Measurements from ENCODE around the gene HS3ST3B1.

The HS3ST3B1 gene

DNA sequence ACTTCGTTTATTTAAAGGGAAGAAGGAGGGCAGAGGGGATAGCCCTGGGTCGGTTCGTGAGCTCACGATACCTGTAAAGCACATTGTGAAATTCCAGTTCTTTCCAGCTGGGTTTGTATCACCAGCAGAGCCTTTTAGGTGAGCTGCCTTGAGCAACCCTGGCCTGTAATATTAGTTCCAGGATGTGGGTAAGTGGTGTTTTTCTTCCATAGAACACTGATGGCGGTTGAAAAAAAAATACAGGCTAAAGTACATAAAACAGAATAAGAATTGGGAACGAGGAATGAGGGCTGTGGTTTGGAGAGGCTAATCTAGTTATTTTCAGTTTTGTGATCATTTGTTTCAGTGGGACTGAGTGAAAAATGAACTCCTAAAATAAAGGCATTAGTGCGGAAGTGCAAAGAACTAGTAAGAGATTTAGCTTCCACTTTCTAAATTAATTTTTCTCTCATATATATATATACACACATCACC is 20.6 kb downstream of the HS3ST3B1 start:
- DNase-seq (ENCODE audit: low read depth in 2 of 2) = no peak

DNA sequence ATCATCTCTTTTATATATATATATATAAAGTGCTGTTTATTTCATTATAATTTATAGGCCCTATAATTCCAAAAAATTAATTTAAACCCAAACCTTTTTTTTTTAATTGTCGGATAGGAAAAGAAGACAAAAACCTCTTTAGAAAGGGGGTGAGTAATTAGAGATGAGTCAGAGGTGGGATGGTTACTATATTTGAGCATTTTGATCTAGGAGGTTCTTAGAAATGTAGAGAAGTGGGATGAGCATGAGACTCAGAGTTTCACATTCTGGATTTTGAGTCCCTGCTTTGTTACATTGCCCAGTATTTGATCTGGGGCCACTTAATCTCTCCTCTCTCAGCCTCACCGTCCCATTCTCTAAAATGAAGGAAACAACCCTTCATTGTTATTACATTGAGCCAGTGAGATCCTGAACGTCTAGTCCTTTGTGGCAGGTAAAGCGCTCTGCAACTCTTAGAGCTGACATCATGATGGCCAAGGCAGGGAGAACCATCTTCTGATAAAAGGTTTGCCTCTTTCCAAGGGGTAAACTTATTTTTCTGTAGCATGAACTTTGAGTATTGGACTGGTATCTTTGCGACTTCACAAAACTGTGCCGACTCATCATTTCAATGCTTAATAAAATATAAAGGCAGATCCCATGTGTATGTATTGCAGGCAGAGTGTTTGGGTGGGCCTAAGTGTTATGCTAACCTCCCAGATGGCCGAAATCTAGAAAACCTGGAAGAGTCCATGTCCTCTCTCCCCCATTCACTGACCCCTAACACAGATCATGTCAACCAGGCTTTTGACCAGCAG is 21.3 kb downstream of the HS3ST3B1 start:
- DNase-seq (ENCODE audit: low read depth in 2 of 2) = no peak

DNA sequence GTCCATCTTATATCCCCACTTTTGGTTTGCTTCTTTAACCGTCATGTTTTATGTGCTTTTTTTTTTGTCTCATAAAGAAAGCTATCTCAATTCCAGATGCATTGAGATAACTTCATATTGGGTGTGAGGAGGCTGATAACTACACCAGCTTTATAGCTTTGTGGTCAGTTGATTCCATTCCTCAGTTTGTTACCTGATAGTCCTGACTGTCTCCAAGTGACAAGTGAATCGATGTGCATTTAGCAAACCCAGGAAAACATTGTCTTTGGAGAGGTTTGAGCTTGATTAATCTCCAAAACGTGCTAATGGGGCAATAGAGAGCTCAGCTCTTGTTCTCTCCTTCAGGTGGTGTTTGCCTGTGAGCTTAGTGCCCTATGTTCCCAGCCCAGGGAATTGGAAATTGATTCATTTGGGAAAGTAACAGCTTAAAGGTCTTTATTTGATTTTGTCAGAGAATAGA is 22.7 kb downstream of the HS3ST3B1 start:
- DNase-seq (ENCODE audit: low read depth in 2 of 2) = no peak

DNA sequence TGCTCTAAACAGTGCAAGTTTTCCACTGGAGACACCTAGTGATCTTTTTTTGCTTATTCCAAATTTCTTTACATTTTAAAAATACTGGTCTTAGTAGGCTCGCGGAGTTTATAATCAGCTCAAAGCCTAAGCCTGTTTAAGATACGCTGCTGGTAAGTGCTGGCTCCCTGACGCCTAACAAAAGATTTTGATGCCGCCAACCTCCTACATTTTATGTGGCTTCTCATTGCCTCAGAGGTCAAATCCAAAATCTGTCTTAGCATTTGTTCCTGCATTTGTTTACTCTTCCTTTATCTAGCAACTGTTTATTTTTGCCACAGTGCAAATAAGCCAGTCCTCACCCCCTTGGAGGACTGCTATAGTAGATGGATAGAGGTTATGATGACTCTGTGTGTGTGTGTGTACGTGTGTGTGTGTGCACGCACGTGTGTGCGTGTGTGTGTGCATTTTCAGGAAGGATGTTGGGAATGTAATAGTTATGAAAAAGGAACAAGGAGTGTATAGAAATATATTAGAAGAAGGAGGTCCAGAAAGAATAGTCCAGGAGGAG is 24.8 kb downstream of the HS3ST3B1 start:
- no peak for DNase-seq (ENCODE audit: low read depth in 2 of 2)

DNA sequence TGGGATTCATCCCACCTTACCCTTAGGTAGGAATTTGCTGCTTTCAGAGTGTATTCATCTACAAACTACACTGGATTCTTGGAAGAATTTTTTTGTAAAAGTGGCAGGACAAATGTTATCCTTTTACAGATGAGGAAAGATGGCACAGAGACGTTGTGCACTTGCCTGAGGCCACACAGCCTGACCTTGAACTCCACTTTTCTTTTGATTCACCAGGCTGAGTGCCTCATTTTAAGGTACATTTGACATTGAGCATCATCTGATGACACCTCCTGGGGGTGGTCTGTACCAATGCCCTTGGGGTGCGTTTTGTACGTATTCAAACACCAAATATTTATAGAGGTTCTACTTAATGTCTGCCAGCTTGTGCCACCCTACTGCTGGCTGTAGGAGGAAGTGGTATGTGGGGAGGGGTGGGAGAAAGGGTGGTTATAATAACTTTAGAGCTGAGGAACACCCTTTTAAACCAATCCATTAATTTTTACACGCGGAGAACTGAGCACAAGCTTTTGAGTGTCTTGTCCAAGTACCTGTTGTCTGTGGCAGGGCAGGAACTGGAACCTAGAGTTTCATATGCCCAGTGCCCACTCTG is 29.1 kb downstream of the HS3ST3B1 start:
- no peak for DNase-seq (ENCODE audit: low read depth in 2 of 2)

DNA sequence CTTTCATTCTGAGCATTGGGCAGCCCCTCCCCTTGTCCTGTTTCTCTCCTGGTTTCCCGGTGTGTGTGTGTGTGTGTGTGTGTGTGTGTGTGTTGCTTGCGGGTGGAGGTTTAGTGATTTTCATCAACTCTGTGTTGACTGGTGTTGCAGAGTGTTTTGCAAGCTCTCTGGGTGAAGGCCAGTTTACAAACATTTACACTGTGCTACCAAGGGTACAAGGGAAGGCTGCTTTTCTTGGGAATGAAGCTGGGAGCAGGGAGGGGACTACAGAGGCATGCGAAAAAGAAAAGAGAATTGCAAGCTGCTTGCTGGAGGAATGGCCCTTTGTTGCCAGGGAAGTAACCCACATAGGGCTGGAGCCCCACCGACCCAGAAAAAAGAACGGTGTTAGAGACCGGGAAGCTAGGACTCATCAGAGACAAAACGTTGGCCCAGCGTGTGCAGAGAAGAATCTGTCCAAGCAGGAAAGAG is 29.6 kb downstream of the HS3ST3B1 start:
- DNase-seq (ENCODE audit: low read depth in 2 of 2) = no peak

DNA sequence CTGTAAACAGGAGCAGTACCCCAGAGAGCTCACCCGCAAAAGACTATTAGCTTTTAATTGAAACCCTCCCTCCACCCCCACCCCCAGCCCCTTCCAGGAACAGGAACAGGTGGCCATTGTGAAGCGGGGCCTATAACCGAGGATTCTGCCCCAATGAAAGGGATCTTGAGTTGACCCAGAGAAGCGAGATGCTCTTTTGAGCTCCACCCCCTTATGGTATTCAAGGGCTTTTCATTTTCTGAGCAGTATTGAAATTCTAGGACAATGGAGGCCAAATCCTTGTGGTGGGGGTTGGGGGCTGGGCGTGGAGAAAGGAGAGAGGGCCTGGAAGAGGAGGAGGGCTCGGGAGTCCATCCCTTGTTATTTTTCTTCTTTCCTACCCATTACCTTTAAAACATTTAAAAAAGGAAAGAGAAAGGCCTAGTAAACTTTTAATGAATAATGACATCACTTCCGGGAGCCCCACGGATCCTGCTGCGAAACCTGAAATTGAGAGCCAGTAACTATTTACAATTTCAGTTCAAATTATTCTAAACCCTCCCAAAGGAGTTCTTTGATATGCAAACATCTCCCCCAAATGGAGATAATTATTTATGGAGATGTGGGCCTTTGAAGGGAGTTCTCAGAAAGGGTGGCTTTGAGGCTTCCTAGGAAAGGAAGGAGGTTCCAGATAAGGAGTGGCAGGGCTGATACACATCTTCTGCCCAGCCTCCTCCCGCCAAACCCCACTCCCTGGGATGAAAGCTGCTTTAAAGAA is 30.5 kb downstream of the HS3ST3B1 start:
- DNase-seq (ENCODE audit: low read depth in 2 of 2) = no peak

DNA sequence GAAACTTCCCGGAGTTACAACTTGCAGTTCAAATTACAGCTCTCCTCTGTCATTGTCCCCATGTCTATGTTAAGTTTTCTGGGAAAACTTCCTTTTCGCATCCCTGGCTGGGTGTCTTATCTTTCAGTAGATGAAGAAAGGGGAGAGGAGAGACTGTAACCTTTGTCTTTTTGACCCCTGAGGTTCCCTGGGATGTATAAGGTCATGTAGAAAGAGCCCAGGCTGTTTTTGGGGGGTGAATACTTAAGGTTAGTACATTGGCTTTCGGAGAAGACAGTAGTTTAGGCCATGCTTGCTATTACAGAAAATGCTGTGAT is 31.1 kb downstream of the HS3ST3B1 start:
- DNase-seq (ENCODE audit: low read depth in 2 of 2) = no peak

DNA sequence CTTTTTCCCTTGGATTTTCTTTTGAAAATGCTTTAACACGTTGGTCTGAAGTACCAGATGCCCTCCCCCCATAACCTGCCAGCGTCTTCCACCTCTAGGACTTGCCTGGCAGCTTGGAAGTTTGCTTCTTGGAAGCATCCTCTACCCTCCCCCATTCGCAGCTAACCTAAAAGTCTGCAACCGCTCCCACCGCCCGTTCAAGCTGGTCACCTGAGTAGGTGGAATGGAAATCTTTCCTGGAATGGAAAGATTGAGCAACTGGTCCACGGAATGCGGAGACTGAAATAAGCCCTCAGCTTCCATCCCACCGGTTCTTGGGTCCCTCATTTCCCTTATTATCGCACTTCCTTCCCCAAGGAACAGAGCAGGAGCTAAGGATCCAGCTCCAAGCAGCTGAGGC is 31.4 kb downstream of the HS3ST3B1 start:
- no peak for DNase-seq (ENCODE audit: low read depth in 2 of 2)

DNA sequence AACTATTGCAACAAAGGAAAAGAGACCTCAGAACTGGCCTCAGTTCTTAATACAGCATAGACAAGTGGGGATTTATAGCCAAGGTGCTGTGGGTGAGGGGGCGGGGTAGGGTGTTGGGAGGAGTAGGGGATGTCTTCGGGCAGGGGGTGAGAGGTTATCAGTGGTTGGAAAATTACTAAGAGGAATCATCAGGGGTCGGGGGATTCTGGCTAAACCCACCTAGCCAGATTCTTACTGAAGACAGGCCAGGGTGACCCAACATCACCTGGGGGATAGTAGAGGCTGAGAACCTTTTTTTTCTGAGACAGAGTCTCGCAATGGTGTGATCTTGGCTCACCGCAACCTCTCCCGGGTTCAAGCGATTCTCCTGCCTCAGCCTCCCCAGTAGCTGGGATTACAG is 32.6 kb downstream of the HS3ST3B1 start:
- no peak for DNase-seq (ENCODE audit: low read depth in 2 of 2)

DNA sequence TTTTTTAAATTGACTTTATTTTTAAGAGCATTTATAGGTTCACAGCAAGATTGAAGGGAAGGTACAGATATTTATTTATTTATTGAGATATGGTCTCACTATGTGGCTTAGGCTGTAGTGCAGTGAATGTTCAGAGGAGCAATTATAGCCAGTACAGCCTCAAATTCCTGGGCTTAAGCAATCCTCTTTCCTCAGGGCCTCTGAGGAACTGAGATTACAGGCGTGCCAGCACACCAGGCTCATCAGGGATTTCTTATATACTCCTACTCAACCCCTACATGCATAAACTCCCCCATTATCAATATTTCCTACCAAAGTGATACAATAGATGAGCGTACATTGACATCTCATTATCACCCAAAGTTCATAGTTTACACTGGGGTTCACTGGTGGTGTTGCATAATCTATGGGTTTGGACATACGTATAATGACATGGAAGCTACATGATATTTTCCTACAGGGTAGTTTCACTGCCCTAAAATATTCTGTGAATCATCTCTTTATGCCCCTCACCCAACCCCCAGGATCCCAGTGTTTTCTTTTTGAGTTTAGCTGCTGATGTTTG is 33.5 kb downstream of the HS3ST3B1 start:
- DNase-seq (ENCODE audit: low read depth in 2 of 2) = no peak

DNA sequence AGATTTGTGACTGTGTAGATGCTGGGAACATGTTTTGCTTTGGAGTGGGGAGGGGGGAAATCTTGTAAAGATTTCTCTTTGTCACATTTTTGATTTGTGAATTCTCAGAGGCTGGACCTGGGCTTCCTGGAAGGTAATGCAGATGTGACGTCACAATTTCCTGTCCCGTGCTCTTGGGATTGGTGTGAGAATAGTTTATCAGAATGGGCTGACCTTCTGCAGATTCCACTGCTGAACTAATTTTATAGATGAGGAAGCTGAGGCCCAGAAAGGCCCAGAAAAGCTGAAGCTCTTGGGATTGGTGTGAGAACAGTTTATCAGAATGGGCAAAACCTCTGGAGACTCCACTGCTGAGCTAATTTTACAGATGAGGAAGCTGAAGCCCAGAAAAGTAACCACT is 34.0 kb downstream of the HS3ST3B1 start:
- no peak for DNase-seq (ENCODE audit: low read depth in 2 of 2)

DNA sequence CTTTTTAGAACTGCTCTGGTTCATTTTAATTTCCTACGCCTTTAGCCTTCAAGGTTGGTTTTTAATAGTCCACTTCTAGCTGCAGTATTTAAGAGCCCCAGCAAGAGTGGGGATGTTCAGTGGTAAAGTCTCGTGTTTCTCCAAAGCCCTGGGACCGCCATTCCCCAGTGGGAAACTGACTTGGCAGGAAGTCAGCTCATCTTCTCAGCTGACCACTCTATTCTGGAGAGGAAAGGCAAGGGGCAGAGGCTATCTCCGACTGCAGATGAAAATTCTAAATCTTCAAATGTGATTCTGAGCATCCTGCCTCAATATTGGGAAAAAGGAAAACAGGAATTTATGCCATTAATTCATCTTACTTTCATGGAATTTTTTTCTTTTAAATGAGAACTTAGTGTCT is 35.5 kb downstream of the HS3ST3B1 start:
- DNase-seq (ENCODE audit: low read depth in 2 of 2) = no peak

DNA sequence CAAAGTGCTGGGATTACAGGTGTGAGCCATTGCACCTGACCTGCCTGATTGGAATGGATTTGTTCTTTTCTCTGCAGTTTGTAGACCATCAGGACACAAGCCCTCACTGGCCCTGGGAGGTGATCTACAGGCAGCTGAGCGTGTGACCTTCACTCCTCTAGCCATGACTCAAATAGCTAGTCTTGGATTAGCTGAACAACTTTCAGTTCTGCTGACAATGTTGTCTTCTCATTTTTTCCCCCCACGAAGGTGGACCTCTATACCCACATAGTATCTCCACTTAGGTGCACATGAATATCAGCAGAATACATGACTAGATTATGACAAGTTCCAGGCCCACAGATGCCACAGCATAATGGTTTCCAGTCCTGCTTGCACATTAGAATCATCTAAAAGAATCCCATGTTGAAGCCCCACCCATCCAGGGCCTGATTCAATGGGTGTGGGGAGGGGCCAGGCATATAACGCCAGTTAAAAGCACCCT is 36.8 kb downstream of the HS3ST3B1 start:
- DNase-seq (ENCODE audit: low read depth in 2 of 2) = peak; percentile 35 to 41

DNA sequence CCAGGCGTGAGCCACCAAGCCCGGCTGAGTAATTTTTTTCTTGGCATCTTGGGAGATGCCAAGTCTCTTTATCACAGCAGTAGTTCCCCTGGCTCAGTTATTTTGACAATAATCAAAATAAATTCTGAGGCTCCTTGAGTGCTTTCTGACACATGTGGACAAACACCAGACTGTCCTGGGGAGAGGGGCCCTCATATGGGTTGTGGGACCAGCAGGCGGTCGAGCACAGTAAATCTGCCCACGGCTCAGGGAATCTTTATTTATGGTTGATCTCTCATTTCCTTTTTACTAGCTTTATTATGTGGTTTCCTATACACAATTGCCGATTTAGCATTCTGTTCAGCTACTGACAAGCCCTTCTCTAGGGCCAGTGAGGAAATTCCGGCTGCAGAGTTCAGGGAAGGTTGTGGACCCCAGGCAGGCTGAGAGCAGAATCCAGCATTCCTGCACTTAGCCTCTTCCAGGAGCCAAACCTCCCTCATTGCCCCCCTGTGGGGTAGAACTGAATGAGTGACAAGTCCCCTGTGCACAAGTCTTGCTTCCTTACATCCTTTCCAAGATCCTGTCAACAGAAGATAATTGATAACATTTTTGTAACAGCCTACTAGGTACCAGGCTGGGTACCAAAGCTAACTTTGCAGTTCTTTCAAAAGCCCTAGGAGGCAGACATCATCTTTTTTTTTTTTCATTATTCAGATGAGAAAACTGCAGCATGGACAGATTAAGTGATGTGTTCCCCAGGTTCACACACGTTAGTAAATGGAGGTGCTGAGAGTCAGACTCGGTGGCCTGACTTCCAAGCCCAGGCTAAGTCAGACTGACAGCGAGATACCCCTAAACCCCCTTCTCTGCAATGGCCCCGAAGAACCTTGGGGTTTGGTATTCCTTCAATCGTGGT is 40.2 kb downstream of the HS3ST3B1 start:
- no peak for DNase-seq (ENCODE audit: low read depth in 2 of 2)

DNA sequence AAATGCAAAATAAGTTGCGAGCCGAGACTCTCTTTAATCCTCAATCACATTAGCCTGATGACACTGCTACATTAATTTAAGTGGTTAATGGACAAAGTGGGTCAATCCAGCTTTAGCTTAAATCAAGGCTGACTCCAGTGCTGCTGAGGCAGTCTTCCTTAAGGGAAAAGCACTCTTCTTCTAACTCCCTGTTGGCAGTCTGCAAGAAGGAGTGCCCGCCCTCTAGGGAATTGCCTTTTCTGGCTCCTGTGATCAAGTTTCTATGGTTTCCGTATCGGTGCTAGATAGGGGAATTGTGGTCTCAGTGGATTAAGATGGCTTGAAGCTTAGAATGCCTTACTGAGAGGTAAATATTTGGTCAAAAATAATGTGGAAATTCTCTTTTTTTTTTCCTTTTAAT is 41.0 kb downstream of the HS3ST3B1 start:
- DNase-seq (ENCODE audit: low read depth in 2 of 2) = no peak

DNA sequence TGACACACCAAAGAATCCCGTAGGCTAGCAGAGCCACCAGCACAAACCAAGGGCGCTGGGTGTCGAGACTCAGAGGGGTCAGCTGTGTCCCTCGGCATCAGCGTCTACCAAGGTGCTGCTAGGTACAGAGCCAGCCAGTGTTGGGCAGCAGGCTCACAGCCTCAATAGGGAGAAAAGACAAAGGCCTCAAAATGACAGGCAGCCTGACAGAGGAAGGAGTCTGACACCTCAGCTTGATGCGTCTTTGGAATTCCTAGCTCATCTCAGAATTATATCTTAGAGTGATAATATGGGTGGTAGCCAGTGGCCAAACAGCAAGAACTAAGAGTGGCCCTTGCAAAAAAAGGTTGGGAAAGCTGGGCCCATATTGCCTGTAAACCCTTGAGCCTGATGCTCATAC is 45.9 kb downstream of the HS3ST3B1 start:
- DNase-seq (ENCODE audit: low read depth in 2 of 2) = no peak

DNA sequence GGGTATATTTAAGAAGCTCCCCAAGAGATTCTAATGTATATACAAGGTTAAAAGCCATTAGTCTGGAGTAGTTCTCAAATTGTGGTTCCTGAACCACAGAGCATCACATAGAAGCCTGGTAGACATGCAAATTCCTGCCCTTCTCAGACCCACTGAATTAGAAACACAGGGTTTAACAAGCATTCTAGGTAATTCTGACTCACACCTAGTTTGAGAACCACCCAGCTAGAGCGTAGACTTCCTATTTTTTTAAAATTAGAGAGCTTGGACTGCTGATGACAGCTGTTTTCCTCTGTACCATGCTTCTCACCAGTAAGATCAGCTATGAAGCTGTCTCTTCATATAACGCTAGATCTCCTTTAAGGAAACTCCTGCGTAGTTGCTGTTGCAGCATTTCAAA is 50.6 kb downstream of the HS3ST3B1 start:
- DNase-seq (ENCODE audit: low read depth in 2 of 2) = no peak

DNA sequence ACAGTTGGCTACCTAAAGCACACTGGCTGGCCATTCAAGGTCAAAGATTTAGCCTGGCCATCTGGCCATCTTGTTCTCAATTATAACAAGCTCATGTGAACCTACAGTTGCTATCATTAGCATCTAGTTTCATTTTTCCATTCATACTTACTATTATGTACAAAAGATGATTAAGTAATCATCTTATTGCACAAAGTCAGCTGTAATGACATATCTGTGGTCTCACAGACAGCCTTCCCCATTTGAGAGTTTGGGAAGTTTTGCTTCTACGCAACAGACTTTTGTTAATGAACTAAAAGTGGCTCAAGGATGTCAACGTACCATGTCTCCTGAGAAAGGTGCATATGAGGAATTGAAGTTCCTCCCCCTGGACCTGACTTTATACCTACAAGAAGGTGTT is 51.3 kb downstream of the HS3ST3B1 start:
- DNase-seq (ENCODE audit: low read depth in 2 of 2) = no peak

DNA sequence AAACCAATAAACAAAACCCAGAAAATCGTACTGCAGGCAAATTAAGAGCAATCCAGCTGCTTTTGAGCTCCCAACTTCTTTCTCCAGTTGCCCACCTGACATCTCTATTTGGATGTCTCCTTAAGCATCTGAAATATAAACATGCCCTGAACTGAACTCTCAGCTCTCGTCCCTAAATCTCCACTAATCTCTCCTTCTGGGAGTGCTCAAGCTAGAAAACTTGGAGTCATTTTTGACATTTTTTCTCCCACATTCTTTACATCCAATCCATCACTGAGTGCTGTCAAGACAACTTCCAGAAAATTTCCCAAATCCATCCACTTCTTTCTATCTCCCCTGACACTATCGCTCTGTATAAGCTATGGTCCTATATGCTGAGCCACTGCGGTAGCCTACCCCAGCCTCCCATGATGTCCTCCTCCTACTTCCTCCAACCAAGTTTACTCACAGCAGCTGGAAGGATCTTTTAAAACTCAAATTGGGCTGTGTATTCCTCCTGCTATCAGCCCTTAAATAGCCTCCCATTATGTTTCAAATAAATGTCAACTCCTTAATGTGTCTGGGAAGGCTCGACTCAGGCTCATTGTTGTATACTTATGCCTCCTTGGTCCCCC is 53.1 kb downstream of the HS3ST3B1 start:
- DNase-seq (ENCODE audit: low read depth in 2 of 2) = no peak

All from activated CD4-positive, alpha-beta T cell treated with anti-CD3 and anti-CD28 coated beads for 24 hours (primary cell).